Trophoblast cell (in vitro differentiated cells and primary cell): Measurements from ENCODE around the gene MEIG1.
A peak's percentile ranks its signal among the peaks of the same experiment; 100 is the strongest.

ENCODE experiments used
- DNase-seq, 2 donors: peaks; one replicate each; pipeline ENCODE4 v3.0.0-alpha.2; 2016
- H2AFZ ChIP-seq: 2 replicates; pipeline ENCODE4 v1.6.1; 2013; ENCODE audit warnings: low read length, moderate library complexity, mild to moderate bottlenecking; ENCODE audit not compliant: insufficient read depth, poor library complexity
- H2AK5ac ChIP-seq: 2 replicates; pipeline ENCODE4 v1.6.1; 2013; ENCODE audit warnings: mild to moderate bottlenecking, low read length
- H2BK120ac ChIP-seq: 2 replicates; pipeline ENCODE4 v1.6.1; 2013; ENCODE audit warnings: low read length, mild to moderate bottlenecking, moderate library complexity; ENCODE audit not compliant: insufficient read depth, poor library complexity
- H2BK12ac ChIP-seq: 2 replicates; pipeline ENCODE4 v1.6.1; 2013; ENCODE audit warnings: mild to moderate bottlenecking, low read length, moderate library complexity
- H2BK5ac ChIP-seq: 2 replicates; pipeline ENCODE4 v1.6.1; 2013; ENCODE audit warnings: low read length, low read depth, moderate library complexity, mild to moderate bottlenecking; ENCODE audit not compliant: poor library complexity
- H3K14ac ChIP-seq: 2 replicates; pipeline ENCODE4 v1.6.1; 2013; ENCODE audit warnings: mild to moderate bottlenecking, low read length
- H3K18ac ChIP-seq: 2 replicates; pipeline ENCODE4 v1.6.1; 2013; ENCODE audit warnings: mild to moderate bottlenecking, low read length
- H3K23ac ChIP-seq: 2 replicates; pipeline ENCODE4 v1.6.1; 2013; ENCODE audit warnings: low read length
- H3K27ac ChIP-seq: 2 replicates; pipeline ENCODE4 v1.5.1; 2013; ENCODE audit warnings: low read depth, mild to moderate bottlenecking, inconsistent platforms, low read length, moderate library complexity
- H3K27me3 ChIP-seq: 2 replicates; pipeline ENCODE4 v1.6.1; 2013; ENCODE audit warnings: inconsistent platforms, mild to moderate bottlenecking, low read length, moderate library complexity; ENCODE audit not compliant: insufficient read depth
- H3K36me3 ChIP-seq, 2 experiments: 1 replicate in 1 of 2; 2 replicates in 1 of 2; pipeline ENCODE4 v1.6.1; 2013; ENCODE audit warnings: low read length in 2 of 2, mild to moderate bottlenecking in 2 of 2, moderate library complexity in 1 of 2; ENCODE audit not compliant: insufficient read depth in 2 of 2, control insufficient read depth in 1 of 2
- H3K4ac ChIP-seq: 2 replicates; pipeline ENCODE4 v1.6.1; 2013; ENCODE audit warnings: low read depth, mild to moderate bottlenecking, low read length, moderate library complexity
- H3K4me1 ChIP-seq, 2 experiments: 1 replicate in 1 of 2; 2 replicates in 1 of 2; pipeline ENCODE4 v1.6.1; 2013; ENCODE audit warnings: low read length in 2 of 2, mild to moderate bottlenecking in 2 of 2, moderate library complexity in 1 of 2; ENCODE audit not compliant: insufficient read depth in 2 of 2, control insufficient read depth in 1 of 2
- H3K4me2 ChIP-seq: 2 replicates; pipeline ENCODE4 v1.6.1; 2013; ENCODE audit warnings: inconsistent platforms, mild to moderate bottlenecking, low read length, moderate library complexity
- H3K4me3 ChIP-seq: 2 replicates; pipeline ENCODE4 v1.5.1; 2013; ENCODE audit warnings: mild to moderate bottlenecking, low read depth, low read length, inconsistent platforms
- H3K79me1 ChIP-seq: one replicate; pipeline ENCODE4 v1.6.1; 2013; ENCODE audit warnings: low read length
- H3K79me2 ChIP-seq: 2 replicates; pipeline ENCODE4 v1.6.1; 2013; ENCODE audit warnings: low read length, mild to moderate bottlenecking; ENCODE audit not compliant: control insufficient read depth, insufficient read depth, poor library complexity
- H3K9ac ChIP-seq: 2 replicates; pipeline ENCODE4 v1.6.1; 2013; ENCODE audit warnings: mild to moderate bottlenecking, low read length
- H3K9me3 ChIP-seq: 2 replicates; pipeline ENCODE4 v1.6.1; 2013; ENCODE audit warnings: low read depth, mild to moderate bottlenecking, control low read depth, inconsistent platforms, low read length; ENCODE audit not compliant: insufficient read depth
- H4K12ac ChIP-seq: 2 replicates; pipeline ENCODE4 v1.6.1; 2013; ENCODE audit warnings: low read depth, mild to moderate bottlenecking, low read length, moderate library complexity
- H4K8ac ChIP-seq: 2 replicates; pipeline ENCODE4 v1.6.1; 2013; ENCODE audit warnings: low read depth, mild to moderate bottlenecking, low read length, moderate library complexity
- H4K91ac ChIP-seq: one replicate; pipeline ENCODE4 v1.6.1; 2013; ENCODE audit warnings: low read depth, mild to moderate bottlenecking, low read length, moderate library complexity
- WGBS: extraction: QIAGEN DNeasy Blood & Tissue Kit; methylation state at CpG from one replicate; pipeline ENCODE4 v1.1.7; 2013; ENCODE audit warnings: missing lambda C conversion rate; ENCODE audit not compliant: insufficient read length, insufficient coverage; ENCODE audit errors: extremely low coverage; 5-methylcytosine and 5-hydroxymethylcytosine counted together

The MEIG1 gene

DNA sequence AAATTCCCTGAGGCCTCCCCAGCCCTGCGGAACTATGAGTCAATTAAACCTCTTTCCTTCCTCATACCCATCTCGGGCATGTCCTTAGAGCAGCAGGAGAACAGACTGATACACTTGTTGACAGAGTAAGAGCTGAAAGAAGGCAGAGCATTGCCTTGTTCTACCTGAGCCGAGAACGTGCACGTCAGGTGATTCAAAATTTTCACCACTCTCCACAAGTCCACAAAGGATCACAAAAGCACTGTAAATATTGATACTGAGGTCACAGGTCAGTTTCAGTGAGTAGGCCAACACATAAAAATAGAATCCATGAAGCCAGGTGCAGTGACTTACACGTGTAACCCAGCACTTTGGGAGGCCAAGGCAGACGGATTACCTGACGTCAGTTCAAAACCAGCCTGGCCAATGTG, 33.1 kb upstream of the MEIG1 start:
- no peak overlapping the region for H2BK5ac ChIP-seq
- no peaks in the 10 kb centered on the region for H3K79me1 ChIP-seq
- H3K9me3 ChIP-seq, result no peaks in the 10 kb centered on the region
- no peak overlapping the region for H3K27ac ChIP-seq
- no peak overlapping the region for H4K91ac ChIP-seq
- H3K4ac ChIP-seq, result no peak overlapping the region
- H3K4me2 ChIP-seq, result no peak overlapping the region
- H2BK12ac ChIP-seq, result no peak overlapping the region
- no peaks in the 10 kb centered on the region for H3K27me3 ChIP-seq
- H3K18ac ChIP-seq, result no peak overlapping the region
- no peak overlapping the region for H2AK5ac ChIP-seq
- no peak overlapping the region for H3K4me3 ChIP-seq
- no peak overlapping the region for H2BK120ac ChIP-seq
- no peak overlapping the region for H3K14ac ChIP-seq
- WGBS, result no CpG with 5 or more reads among the region's 8 CpGs
- no peak overlapping the region for H4K8ac ChIP-seq
- H3K23ac ChIP-seq, result no peak overlapping the region
- no peak overlapping the region for H3K9ac ChIP-seq
- H4K12ac ChIP-seq, result no peak overlapping the region
- no peaks in the 10 kb centered on the region for H3K79me2 ChIP-seq
- H3K4me1 ChIP-seq, result no peaks in the 10 kb centered on the region
- DNase-seq, result no peak
- no peak overlapping the region for H2AFZ ChIP-seq
- peaks cover 24 to 29% of the 10 kb centered on the region in 2 experiments for H3K36me3 ChIP-seq

DNA sequence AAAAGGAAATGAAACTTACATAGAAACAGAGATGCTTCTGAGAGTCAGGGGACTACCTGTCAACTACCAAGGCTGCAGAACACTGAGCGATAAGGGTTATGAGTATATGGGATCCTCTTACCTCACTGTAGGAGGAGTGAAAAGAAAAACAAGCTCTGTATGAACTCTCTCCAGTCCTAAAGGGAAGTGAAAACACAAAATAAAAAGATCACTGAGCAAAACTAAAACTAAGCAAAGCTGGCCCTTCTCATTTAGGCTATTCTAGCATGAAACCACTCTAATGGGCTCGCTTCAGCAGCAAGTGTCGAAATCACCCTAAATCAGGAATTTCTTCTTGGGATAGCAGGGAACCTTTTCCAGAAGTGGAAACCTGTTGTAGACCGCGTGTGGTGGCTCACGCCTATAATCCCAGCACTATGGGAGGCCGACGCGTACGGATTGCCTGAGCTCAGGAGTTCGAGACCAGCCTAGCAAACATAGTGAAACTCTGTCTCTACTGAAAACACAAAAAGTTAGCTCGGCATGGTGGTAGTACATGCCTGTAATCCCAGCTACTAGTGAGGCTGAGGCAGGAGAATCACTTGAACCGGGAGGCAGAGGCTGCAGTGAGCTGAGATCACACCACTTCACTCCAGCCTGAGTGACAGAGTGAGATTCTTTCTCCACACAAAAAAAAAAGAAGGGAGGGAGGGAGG, 32.3 kb upstream of the MEIG1 start:
- Histone ChIP-seq H3K4me2 (no peak overlapping the region), H2AK5ac (no peak overlapping the region), H2BK120ac (no peak overlapping the region), H2BK5ac (no peak overlapping the region), H3K79me2 (no peaks in the 10 kb centered on the region), H4K91ac (no peak overlapping the region), H3K4me3 (no peak overlapping the region), H4K8ac (no peak overlapping the region), H3K23ac (no peak overlapping the region), H2AFZ (no peak overlapping the region), H3K4me1 (no peaks in the 10 kb centered on the region), H2BK12ac (no peak overlapping the region), H3K9me3 (no peaks in the 10 kb centered on the region), H3K14ac (no peak overlapping the region), H3K27ac (no peak overlapping the region), H3K27me3 (no peaks in the 10 kb centered on the region), H3K9ac (no peak overlapping the region), H3K18ac (no peak overlapping the region), H3K36me3 (peaks cover 28 to 29% of the 10 kb centered on the region in 2 experiments), H4K12ac (no peak overlapping the region), H3K4ac (no peak overlapping the region), H3K79me1 (no peaks in the 10 kb centered on the region)
- DNase-seq, result no peak
- no CpG with 5 or more reads among the region's 13 CpGs for WGBS

GRCh38 chr10:14930610-14931009, 28.6 kb upstream of the MEIG1 start:
- H3K4me2 ChIP-seq, result no peak overlapping the region
- no peaks in the 10 kb centered on the region for H3K79me2 ChIP-seq
- no peak overlapping the region for H2BK12ac ChIP-seq
- no peaks in the 10 kb centered on the region for H3K79me1 ChIP-seq
- H3K14ac ChIP-seq, result no peak overlapping the region
- no peaks in the 10 kb centered on the region for H3K27me3 ChIP-seq
- DNase-seq, result no peak
- WGBS, result no CpG with 5 or more reads among the region's 10 CpGs
- no peak overlapping the region for H4K12ac ChIP-seq
- H2AK5ac ChIP-seq, result no peak overlapping the region
- H3K4me3 ChIP-seq, result no peak overlapping the region
- no peak overlapping the region for H2AFZ ChIP-seq
- no peak overlapping the region for H4K8ac ChIP-seq
- no peak overlapping the region for H3K27ac ChIP-seq
- peaks cover 36 to 38% of the 10 kb centered on the region in 2 experiments for H3K36me3 ChIP-seq
- H3K23ac ChIP-seq, result no peak overlapping the region
- no peak overlapping the region for H3K4ac ChIP-seq
- no peak overlapping the region for H2BK5ac ChIP-seq
- no peak overlapping the region for H3K9ac ChIP-seq
- no peak overlapping the region for H3K18ac ChIP-seq
- no peaks in the 10 kb centered on the region for H3K4me1 ChIP-seq
- H4K91ac ChIP-seq, result no peak overlapping the region
- H2BK120ac ChIP-seq, result no peak overlapping the region
- H3K9me3 ChIP-seq, result no peaks in the 10 kb centered on the region

- no peak overlapping the region for H3K14ac ChIP-seq
- no peaks in the 10 kb centered on the region for H3K79me2 ChIP-seq
- WGBS, result no CpG with 5 or more reads among the region's 2 CpGs
- H2BK5ac ChIP-seq, result no peak overlapping the region
- H4K8ac ChIP-seq, result no peak overlapping the region
- no peak overlapping the region for H3K27ac ChIP-seq
- no peak overlapping the region for H3K4me2 ChIP-seq
- peaks cover 27 to 28% of the 10 kb centered on the region in 2 experiments for H3K36me3 ChIP-seq
- H3K79me1 ChIP-seq, result no peaks in the 10 kb centered on the region
- H3K4me1 ChIP-seq, result no peaks in the 10 kb centered on the region
- H3K9me3 ChIP-seq, result no peaks in the 10 kb centered on the region
- H3K27me3 ChIP-seq, result no peaks in the 10 kb centered on the region
- no peak overlapping the region for H2AK5ac ChIP-seq
- no peak overlapping the region for H3K23ac ChIP-seq
- no peak overlapping the region for H3K9ac ChIP-seq
- no peak overlapping the region for H3K18ac ChIP-seq
- no peak overlapping the region for H3K4ac ChIP-seq
- no peak overlapping the region for H2BK12ac ChIP-seq
- no peak overlapping the region for H2AFZ ChIP-seq
- H3K4me3 ChIP-seq, result no peak overlapping the region
- no peak overlapping the region for H2BK120ac ChIP-seq
- no peak overlapping the region for H4K12ac ChIP-seq
- peak; percentile 19 to 62 for DNase-seq
- no peak overlapping the region for H4K91ac ChIP-seq
These were observed 22.6 kb upstream of the MEIG1 start for GRCh38 chr10:14936584-14936983.
